ENCODE measurements around the gene RGL3. TPM values are rescaled to one million over a fixed set of nuclear protein-coding genes. Genes with fewer than 3 reads are reported as not detected.

RGL3 gene
- total RNA-seq, 1 experiment from 2014 or later: 0.10 TPM

DNA sequence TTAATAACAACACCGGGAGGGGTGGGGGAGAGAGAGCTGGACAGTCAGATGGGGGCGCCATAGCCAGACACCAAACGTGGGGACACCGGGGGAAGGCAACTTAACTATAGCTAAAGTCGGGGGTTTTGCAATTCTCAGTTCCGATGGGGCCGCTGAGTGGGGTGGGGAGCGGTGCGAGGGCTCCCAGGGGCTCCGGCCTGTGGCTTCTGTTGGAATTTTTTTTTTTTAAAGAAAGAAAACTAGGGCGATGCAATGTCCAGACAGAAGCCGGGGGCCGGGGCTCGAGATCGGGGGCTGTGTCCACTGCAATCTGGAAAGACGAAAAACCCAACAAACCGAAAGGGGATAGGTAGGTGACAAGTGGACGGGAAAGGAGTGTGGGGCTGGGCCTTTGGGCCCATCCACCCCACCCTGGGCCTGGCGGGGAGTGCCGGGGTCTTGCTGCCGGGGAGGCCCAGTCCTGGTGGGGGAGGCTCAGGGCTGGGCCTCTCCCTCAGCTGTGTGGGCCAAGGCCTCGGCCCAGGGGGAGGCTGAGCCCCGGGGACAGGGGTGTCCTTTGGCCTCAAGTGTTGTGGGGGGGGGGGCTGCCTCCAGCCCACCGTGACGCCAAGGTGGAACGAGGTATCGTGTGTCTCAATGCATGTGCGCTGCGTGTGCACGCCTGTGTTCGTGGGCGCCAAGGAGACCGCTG, 33.7 kb upstream of the RGL3 start:
- no peaks in the 10 kb centered on the region for H3K27me3 ChIP-seq
- DNase-seq: no peak
- H3K4me3 ChIP-seq: no peak overlapping the region
- H3K9me3 ChIP-seq: no peaks in the 10 kb centered on the region
- H3K36me3 ChIP-seq: peaks cover 31% of the 10 kb centered on the region

DNA sequence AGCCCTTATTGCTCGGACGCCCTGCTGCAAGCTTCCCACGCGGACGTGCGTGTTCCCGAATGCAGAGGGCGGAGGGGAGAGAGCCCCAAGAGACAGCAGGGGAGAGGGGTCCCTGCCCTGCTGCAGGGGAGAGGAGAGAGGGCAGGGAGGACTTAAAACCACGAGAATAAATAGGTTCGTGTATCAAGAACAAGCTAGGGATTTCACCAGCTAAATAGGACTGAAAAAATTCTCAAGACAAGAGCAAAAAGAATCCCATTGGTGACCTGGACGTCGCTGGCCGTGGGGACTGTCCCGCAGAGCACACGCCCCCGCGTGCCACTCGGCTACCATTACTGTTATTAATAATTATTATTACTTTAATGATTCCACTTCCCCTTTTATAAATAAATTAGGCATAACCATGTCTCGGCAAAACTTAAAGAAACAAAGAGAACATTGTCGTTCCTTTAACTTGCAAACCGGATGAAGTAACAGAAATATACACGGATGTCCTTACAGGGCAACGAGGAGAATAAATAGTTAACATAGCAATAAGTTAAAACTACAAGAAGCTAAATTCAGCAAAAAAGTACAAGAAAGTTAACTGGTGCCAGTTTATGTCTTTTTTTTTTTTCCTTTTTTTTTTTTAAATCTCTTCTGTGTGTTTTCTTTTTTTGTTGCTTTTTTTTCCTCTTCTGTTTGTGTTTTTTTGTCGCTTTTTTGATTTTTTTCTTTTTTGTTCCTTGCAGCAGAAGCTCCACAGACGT, 32.9 kb upstream of the RGL3 start:
- Histone ChIP-seq H3K4me3 (no peak overlapping the region), H3K36me3 (peaks cover 38% of the 10 kb centered on the region), H3K9me3 (no peaks in the 10 kb centered on the region), H3K27me3 (no peaks in the 10 kb centered on the region)
- DNase-seq: no peak

- Histone ChIP-seq H3K4me3 (no peak overlapping the region), H3K36me3 (peaks cover 44% of the 10 kb centered on the region), H3K9me3 (no peaks in the 10 kb centered on the region), H3K27me3 (no peaks in the 10 kb centered on the region)
- DNase-seq: no peak
Measured at GRCh38 chr19:11451327-11451870, 32.3 kb upstream of the RGL3 start.

- peaks cover 48% of the 10 kb centered on the region for H3K36me3 ChIP-seq
- no peaks in the 10 kb centered on the region for H3K9me3 ChIP-seq
- no peaks in the 10 kb centered on the region for H3K27me3 ChIP-seq
- DNase-seq: no peak
- no peak overlapping the region for H3K4me3 ChIP-seq
Measured at GRCh38 chr19:11450570-11451326, 31.6 kb upstream of the RGL3 start.

GRCh38 chr19:11448923-11449554, 29.9 kb upstream of the RGL3 start:
- H3K27me3 ChIP-seq: no peaks in the 10 kb centered on the region
- no peaks in the 10 kb centered on the region for H3K9me3 ChIP-seq
- peaks cover 64% of the 10 kb centered on the region for H3K36me3 ChIP-seq
- H3K4me3 ChIP-seq: no peak overlapping the region
- no peak for DNase-seq

GRCh38 chr19:11448410-11448809, 29.3 kb upstream of the RGL3 start:
- no peak overlapping the region for H3K4me3 ChIP-seq
- H3K9me3 ChIP-seq: no peaks in the 10 kb centered on the region
- DNase-seq: no peak
- H3K27me3 ChIP-seq: no peaks in the 10 kb centered on the region
- peaks cover 70% of the 10 kb centered on the region for H3K36me3 ChIP-seq

GRCh38 chr19:11447347-11448262, 28.5 kb upstream of the RGL3 start:
- Histone ChIP-seq H3K36me3 (peaks cover 78% of the 10 kb centered on the region), H3K9me3 (no peaks in the 10 kb centered on the region), H3K27me3 (no peaks in the 10 kb centered on the region), H3K4me3 (no peak overlapping the region)
- no peak for DNase-seq

DNA sequence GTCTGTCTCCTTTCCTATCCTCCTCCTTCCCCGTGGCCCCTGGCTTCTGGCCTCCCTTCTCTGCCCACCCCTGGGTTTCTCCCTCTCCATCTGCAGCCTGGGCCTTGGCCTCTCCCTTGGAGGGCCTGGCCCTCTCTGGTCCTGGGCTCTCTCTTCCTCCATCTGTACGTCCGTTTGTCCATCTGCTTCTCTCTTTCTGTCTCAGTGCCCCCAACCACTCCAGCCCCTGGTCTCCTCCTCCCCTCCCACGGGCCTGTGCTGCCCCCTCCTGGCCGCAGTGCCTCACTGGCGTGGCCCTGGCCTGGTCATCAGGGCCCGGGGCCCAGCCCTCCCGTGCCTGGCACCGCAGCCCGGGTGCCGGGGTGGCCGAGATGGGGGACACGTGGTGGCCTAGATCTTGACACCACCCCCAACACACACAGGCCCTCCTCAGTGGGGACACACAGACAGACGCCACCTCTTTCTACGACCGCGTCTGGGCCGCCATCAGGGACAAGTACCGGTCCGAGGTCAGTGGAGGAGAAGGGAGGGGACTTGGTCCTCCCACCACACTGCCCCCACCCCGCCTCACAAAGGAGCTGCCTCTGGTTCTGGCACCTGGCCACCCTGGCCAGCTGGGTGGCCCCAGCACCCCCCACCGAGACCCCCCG, 27.7 kb upstream of the RGL3 start:
- peaks cover 86% of the 10 kb centered on the region for H3K36me3 ChIP-seq
- DNase-seq: peak; percentile 57
- H3K27me3 ChIP-seq: no peaks in the 10 kb centered on the region
- H3K4me3 ChIP-seq: no peak overlapping the region
- no peaks in the 10 kb centered on the region for H3K9me3 ChIP-seq

DNA sequence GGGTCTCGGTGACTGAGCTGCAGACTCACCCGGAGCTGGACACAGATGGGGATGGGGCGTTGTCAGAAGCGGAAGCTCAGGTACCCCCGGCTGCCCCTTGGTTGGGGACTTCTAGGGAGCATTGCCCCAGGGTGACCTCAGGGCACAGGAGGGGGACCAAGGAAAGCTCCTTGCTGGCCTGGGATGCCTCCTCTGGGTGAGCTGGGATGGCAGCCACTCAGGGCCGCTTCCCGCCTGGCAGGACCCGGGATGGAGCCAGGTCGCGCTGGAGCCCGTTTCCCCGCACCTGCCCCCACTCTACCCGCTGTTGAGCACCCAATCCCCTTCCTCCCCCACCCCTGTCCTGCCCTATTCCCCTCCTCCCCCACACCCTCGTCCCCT, 27.1 kb upstream of the RGL3 start:
- Histone ChIP-seq H3K4me3 (no peak overlapping the region), H3K36me3 (peaks cover 92% of the 10 kb centered on the region), H3K9me3 (no peaks in the 10 kb centered on the region), H3K27me3 (no peaks in the 10 kb centered on the region)
- DNase-seq: no peak

DNA sequence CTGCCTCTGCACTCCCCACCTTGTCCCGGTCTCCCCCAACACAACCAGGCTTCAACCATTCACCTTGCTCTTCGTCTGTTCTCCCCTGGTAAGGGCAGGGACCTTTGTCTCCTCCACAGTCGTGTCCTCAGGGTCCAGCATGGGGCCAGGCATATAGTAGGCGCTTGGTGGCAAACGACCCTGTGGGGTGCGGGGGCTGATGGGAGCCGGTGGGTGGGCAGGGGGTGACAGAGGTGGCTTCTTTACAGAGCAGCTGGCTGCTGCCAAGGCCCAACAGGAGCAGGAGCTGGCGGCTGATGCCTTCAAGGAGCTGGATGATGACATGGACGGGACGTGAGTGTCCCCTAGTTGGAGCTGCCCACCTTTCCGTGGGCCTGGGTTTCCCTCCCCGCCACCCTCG, 26.0 kb upstream of the RGL3 start:
- no peak for DNase-seq
- Histone ChIP-seq H3K9me3 (no peaks in the 10 kb centered on the region), H3K27me3 (no peaks in the 10 kb centered on the region), H3K36me3 (peaks cover 93% of the 10 kb centered on the region), H3K4me3 (no peak overlapping the region)

DNA sequence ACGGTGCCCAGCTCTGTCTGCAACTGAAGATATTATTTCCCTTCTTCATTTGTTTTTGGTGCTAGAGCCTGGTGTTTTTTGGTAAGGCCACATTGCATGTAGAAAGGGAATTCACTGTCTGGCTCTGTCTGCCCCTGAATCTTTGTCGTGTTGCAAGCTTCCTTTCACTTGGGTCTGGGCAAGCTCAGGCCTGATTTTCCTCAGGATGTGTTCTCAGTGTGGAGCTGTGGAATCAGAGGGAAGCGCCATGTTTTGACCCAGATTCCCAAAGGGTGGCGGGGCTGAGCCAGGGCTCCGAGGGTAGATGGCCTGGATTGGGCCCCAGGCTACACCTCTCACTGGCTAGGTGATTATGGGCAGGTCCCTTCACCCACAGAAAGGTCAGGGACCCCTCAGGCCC, 24.9 kb upstream of the RGL3 start:
- no peaks in the 10 kb centered on the region for H3K9me3 ChIP-seq
- DNase-seq: no peak
- H3K4me3 ChIP-seq: no peak overlapping the region
- H3K27me3 ChIP-seq: no peaks in the 10 kb centered on the region
- H3K36me3 ChIP-seq: peaks cover 91% of the 10 kb centered on the region

DNA sequence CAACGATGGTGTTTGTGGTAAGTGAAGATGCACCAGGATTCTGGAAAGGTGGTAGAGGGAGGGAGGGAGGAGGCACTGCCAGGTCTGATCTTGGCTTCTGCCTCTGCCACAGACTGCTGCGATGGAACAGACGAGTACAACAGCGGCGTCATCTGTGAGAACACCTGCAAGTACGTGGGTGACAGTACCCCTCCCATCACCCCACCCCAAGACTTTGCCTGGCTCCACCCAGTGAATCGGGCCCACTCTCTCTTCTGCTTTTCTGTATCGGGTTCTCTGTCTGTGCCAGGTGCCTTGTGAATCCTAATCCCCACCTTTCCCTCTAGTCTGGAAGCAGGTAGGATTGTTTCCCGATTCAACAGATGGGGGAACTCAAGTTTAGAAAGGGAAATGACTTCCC, 18.8 kb upstream of the RGL3 start:
- Histone ChIP-seq H3K36me3 (peaks cover 68% of the 10 kb centered on the region), H3K27me3 (no peaks in the 10 kb centered on the region), H3K9me3 (no peaks in the 10 kb centered on the region), H3K4me3 (no peak overlapping the region)
- no peak for DNase-seq

GRCh38 chr19:11435833-11436313, 16.8 kb upstream of the RGL3 start:
- peak overlapping the region; percentile 93 for H3K4me3 ChIP-seq
- H3K27me3 ChIP-seq: no peaks in the 10 kb centered on the region
- no peaks in the 10 kb centered on the region for H3K9me3 ChIP-seq
- H3K36me3 ChIP-seq: peaks cover 47% of the 10 kb centered on the region
- DNase-seq: peak; percentile 70

GRCh38 chr19:11435057-11435832, 16.1 kb upstream of the RGL3 start, which contains the start of the genes ODAD3 and PRKCSH:
TSS of gene ODAD3 (minus strand) at chr19:11435121. CDS start at chr19:11435016, 105 bp downstream.
TSS of gene PRKCSH (plus strand) at chr19:11435635. CDS start at chr19:11436118, 483 bp downstream.
- DNase-seq: peak; percentile 100
- Histone ChIP-seq H3K27me3 (no peaks in the 10 kb centered on the region), H3K4me3 (peak within 1 kb of the TSS; percentile 93), H3K9me3 (no peaks in the 10 kb centered on the region), H3K36me3 (peaks cover 41% of the 10 kb centered on the region)

- H3K27me3 ChIP-seq: no peaks in the 10 kb centered on the region
- H3K4me3 ChIP-seq: peak overlapping the region; percentile 93
- no peaks in the 10 kb centered on the region for H3K9me3 ChIP-seq
- peaks cover 36% of the 10 kb centered on the region for H3K36me3 ChIP-seq
- no peak for DNase-seq
Measured at GRCh38 chr19:11434703-11435056, 15.6 kb upstream of the RGL3 start.

All from MG63 (cell line).